T-helper 2 cell treated with Interferon-gamma antibody and Interleukin-4, amounts not matched to agents 5 μg/mL and 100 μg/mL, for 36 hours (primary cell): ENCODE data around the gene NDUFS7.

Source experiments
- DNase-seq: peaks from one replicate; pipeline ENCODE4 v3.0.0; 2021; ENCODE audit warnings: low spot score
- H3K27ac Mint-ChIP-seq: one replicate; pipeline ENCODE4 v1.8.0; 2021; ENCODE audit warnings: mild to moderate bottlenecking, mixed read lengths
- H3K27me3 Mint-ChIP-seq: one replicate; pipeline ENCODE4 v1.8.0; 2021; ENCODE audit warnings: low read depth, mixed read lengths
- H3K36me3 Mint-ChIP-seq: one replicate; pipeline ENCODE4 v1.8.0; 2021; ENCODE audit warnings: low read depth, mixed read lengths
- H3K4me1 Mint-ChIP-seq: one replicate; pipeline ENCODE4 v1.8.0; 2021; ENCODE audit warnings: low read depth, mixed read lengths
- H3K4me3 Mint-ChIP-seq: one replicate; pipeline ENCODE4 v1.8.0; 2022; ENCODE audit warnings: mild to moderate bottlenecking, moderate library complexity, mixed read lengths
- H3K9me3 Mint-ChIP-seq: one replicate; pipeline ENCODE4 v1.8.0; 2021; ENCODE audit warnings: mixed read lengths

NDUFS7 gene

GRCh38 chr19:1409204-1410005, 25.7 kb downstream of the NDUFS7 start:
- H3K27ac Mint-ChIP-seq = peak overlapping the region; percentile 95
- H3K4me3 Mint-ChIP-seq = peak overlapping the region; percentile 98
- peaks cover 27% of the 10 kb centered on the region for H3K36me3 Mint-ChIP-seq
- H3K9me3 Mint-ChIP-seq = no peaks in the 10 kb centered on the region
- H3K27me3 Mint-ChIP-seq = no peaks in the 10 kb centered on the region
- no peak for DNase-seq
- H3K4me1 Mint-ChIP-seq = peaks cover 28% of the 10 kb centered on the region

GRCh38 chr19:1410136-1410786, 26.6 kb downstream of the NDUFS7 start:
- Mint-ChIP-seq H3K27ac (peak overlapping the region; percentile 63), H3K4me3 (peak overlapping the region; percentile 98), H3K4me1 (peaks cover 32% of the 10 kb centered on the region), H3K27me3 (no peaks in the 10 kb centered on the region), H3K9me3 (no peaks in the 10 kb centered on the region), H3K36me3 (peaks cover 29% of the 10 kb centered on the region)
- peak; percentile 14 for DNase-seq

DNA sequence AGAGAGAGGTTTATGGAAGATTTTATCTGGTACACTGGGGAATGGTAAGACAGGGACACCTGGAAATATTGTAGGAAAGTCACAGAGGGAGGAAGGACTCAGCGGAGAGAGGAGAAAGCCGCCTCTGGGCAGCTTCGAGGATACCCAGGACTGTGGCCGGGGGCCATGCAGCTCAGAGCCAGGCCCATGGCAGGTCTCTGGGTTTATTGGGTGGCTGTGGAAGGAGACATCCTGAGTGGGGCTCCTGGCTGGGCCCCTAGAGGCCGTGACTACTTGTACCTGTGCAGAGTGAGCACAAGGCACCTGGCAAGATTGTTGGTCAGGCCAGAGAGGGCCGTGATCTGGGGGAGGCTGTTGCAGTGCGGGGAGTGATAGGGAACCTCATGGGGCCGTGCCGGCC, 27.1 kb downstream of the NDUFS7 start:
- H3K4me3 Mint-ChIP-seq = peak overlapping the region; percentile 98
- peak overlapping the region; percentile 60 for H3K27ac Mint-ChIP-seq
- peaks cover 33% of the 10 kb centered on the region for H3K36me3 Mint-ChIP-seq
- no peaks in the 10 kb centered on the region for H3K9me3 Mint-ChIP-seq
- DNase-seq = no peak
- no peaks in the 10 kb centered on the region for H3K27me3 Mint-ChIP-seq
- peaks cover 32% of the 10 kb centered on the region for H3K4me1 Mint-ChIP-seq

- Mint-ChIP-seq H3K27ac (peak overlapping the region; percentile 31), H3K36me3 (peaks cover 35% of the 10 kb centered on the region), H3K9me3 (no peaks in the 10 kb centered on the region), H3K27me3 (no peaks in the 10 kb centered on the region), H3K4me3 (no peak overlapping the region), H3K4me1 (peaks cover 30% of the 10 kb centered on the region)
- no peak for DNase-seq
Observed at GRCh38 chr19:1411255-1412191, 27.8 kb downstream of the NDUFS7 start.

DNA sequence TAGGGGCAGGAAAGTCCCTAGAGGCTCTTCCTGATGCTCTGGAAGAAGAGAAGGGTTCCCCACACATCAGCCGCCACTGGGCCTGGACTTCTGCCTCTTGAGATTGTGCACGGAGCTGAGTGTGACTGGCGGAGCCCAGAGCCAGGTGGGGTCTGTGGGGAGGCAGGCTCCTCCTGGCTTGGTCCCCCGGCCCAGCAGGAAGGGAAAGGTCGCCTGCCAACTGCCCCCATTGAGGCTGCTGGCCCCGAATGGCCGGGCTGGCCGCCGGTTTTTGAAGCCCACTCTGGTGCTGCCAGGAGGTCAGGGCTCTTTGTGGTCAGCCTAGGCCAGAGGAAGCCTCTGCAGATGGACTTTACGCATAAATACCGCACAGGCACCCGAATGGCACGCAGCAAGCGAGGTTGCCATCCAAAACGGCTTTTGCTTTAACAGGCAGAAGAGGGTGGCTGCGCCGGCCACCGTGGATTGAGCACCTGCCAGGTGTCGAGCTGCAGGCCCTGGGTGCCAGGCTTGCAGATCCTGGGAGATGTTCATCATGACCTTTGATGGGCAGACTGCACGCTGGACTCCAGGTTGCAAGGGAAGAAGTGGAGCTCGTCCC, 28.7 kb downstream of the NDUFS7 start:
- no peak for DNase-seq
- Mint-ChIP-seq H3K4me1 (peaks cover 28% of the 10 kb centered on the region), H3K9me3 (no peaks in the 10 kb centered on the region), H3K4me3 (no peak overlapping the region), H3K36me3 (peaks cover 38% of the 10 kb centered on the region), H3K27me3 (no peaks in the 10 kb centered on the region), H3K27ac (no peak overlapping the region)

GRCh38 chr19:1412995-1413800, 29.5 kb downstream of the NDUFS7 start:
- no peaks in the 10 kb centered on the region for H3K9me3 Mint-ChIP-seq
- no peak for DNase-seq
- H3K27ac Mint-ChIP-seq = no peak overlapping the region
- H3K4me1 Mint-ChIP-seq = peaks cover 28% of the 10 kb centered on the region
- no peaks in the 10 kb centered on the region for H3K27me3 Mint-ChIP-seq
- no peak overlapping the region for H3K4me3 Mint-ChIP-seq
- H3K36me3 Mint-ChIP-seq = peaks cover 41% of the 10 kb centered on the region

DNA sequence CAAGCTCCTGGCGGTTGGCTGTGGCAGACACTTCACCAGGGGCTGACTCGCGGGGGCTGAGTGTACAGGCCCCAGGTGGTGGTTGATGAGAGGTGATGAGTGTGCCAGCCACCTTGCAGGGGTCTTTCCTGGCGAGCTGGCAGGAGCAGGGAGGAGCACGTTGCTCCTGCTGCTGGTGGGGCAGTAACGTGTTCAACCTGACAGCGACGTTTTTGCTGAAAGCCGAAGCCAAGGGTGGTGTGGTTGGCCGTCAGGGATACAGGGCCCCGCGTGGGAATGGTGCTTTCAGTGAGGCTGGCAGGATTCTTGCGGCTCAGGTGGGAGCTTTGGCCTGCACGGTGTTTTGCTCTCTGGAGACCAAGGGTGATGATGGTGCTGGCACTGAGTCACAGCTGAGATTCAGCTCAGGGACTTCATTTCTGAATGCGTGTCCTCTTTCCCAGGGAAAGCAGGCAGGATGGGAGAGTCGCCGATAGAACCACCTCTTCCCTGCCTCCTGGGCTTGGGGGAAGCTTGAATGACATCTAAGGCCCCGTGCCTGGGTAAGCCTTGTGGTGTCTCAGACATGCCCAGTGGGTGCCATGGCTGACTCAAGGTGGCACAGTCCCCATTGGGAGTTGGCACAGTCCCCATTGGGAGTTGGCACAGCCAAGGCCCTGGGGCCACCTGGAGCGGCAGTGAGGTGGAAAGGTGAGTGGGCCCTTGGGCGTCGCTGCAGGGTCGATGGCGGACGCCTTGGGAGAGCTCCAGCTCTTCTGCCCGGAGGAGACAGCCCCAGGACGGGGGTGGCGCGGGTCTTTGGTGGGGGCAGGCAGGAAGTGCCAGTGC, 32.5 kb downstream of the NDUFS7 start:
- peaks cover 32% of the 10 kb centered on the region for H3K36me3 Mint-ChIP-seq
- H3K9me3 Mint-ChIP-seq = no peaks in the 10 kb centered on the region
- H3K27ac Mint-ChIP-seq = no peak overlapping the region
- H3K27me3 Mint-ChIP-seq = no peaks in the 10 kb centered on the region
- H3K4me1 Mint-ChIP-seq = peaks cover 10% of the 10 kb centered on the region
- no peak overlapping the region for H3K4me3 Mint-ChIP-seq
- no peak for DNase-seq

GRCh38 chr19:1417145-1417544, 33.4 kb downstream of the NDUFS7 start:
- Mint-ChIP-seq H3K4me1 (peaks cover 7% of the 10 kb centered on the region), H3K27me3 (no peaks in the 10 kb centered on the region), H3K9me3 (no peaks in the 10 kb centered on the region), H3K27ac (no peak overlapping the region), H3K36me3 (peaks cover 30% of the 10 kb centered on the region), H3K4me3 (no peak overlapping the region)
- no peak for DNase-seq

GRCh38 chr19:1417681-1418495, 34.2 kb downstream of the NDUFS7 start:
- Mint-ChIP-seq H3K36me3 (peaks cover 36% of the 10 kb centered on the region), H3K4me3 (no peak overlapping the region), H3K4me1 (peaks cover 7% of the 10 kb centered on the region), H3K27me3 (no peaks in the 10 kb centered on the region), H3K27ac (no peak overlapping the region), H3K9me3 (no peaks in the 10 kb centered on the region)
- no peak for DNase-seq

GRCh38 chr19:1418496-1418775, 34.7 kb downstream of the NDUFS7 start:
- no peak for DNase-seq
- Mint-ChIP-seq H3K36me3 (peaks cover 41% of the 10 kb centered on the region), H3K4me1 (peaks cover 6% of the 10 kb centered on the region), H3K27ac (no peak overlapping the region), H3K27me3 (no peaks in the 10 kb centered on the region), H3K4me3 (no peak overlapping the region), H3K9me3 (no peaks in the 10 kb centered on the region)

GRCh38 chr19:1418951-1419738, 35.4 kb downstream of the NDUFS7 start:
- peaks cover 46% of the 10 kb centered on the region for H3K36me3 Mint-ChIP-seq
- H3K4me1 Mint-ChIP-seq = peaks cover 5% of the 10 kb centered on the region
- peak overlapping the region; percentile 20 for H3K27ac Mint-ChIP-seq
- no peaks in the 10 kb centered on the region for H3K27me3 Mint-ChIP-seq
- no peak for DNase-seq
- H3K9me3 Mint-ChIP-seq = no peaks in the 10 kb centered on the region
- no peak overlapping the region for H3K4me3 Mint-ChIP-seq
